ENCODE results near the gene DTNB.
A peak's percentile ranks its signal among the peaks of the same experiment; 100 is the strongest.

DTNB gene

GRCh38 chr2:25523060-25523459, 150.3 kb downstream of the DTNB start:
- H3K4me1 ChIP-seq (ENCODE audit: control insufficient read depth, insufficient read depth, low read length), result no peaks in the 10 kb centered on the region
- H3K27ac ChIP-seq (ENCODE audit: low read depth, low read length), result no peak overlapping the region
- no peaks in the 10 kb centered on the region for H3K27me3 ChIP-seq (ENCODE audit: control insufficient read depth, insufficient read depth, low read length)
- H3K9ac ChIP-seq (ENCODE audit: low read length), result no peak overlapping the region
- H3K4me3 ChIP-seq (ENCODE audit: low read length), result no peak overlapping the region
- no peaks in the 10 kb centered on the region for H3K36me3 ChIP-seq (ENCODE audit: control insufficient read depth, insufficient read depth, low read length)

GRCh38 chr2:25521665-25522387, 151.6 kb downstream of the DTNB start:
- H3K36me3 ChIP-seq (ENCODE audit: control insufficient read depth, insufficient read depth, low read length), result no peaks in the 10 kb centered on the region
- peak overlapping the region; percentile 54 for H3K4me3 ChIP-seq (ENCODE audit: low read length)
- H3K27ac ChIP-seq (ENCODE audit: low read depth, low read length), result no peak overlapping the region
- H3K4me1 ChIP-seq (ENCODE audit: control insufficient read depth, insufficient read depth, low read length), result no peaks in the 10 kb centered on the region
- no peaks in the 10 kb centered on the region for H3K27me3 ChIP-seq (ENCODE audit: control insufficient read depth, insufficient read depth, low read length)
- no peak overlapping the region for H3K9ac ChIP-seq (ENCODE audit: low read length)

- Histone ChIP-seq H3K27me3 (ENCODE audit: control insufficient read depth, insufficient read depth, low read length) (no peaks in the 10 kb centered on the region), H3K4me1 (ENCODE audit: control insufficient read depth, insufficient read depth, low read length) (no peaks in the 10 kb centered on the region), H3K4me3 (ENCODE audit: low read length) (no peak overlapping the region), H3K27ac (ENCODE audit: low read depth, low read length) (no peak overlapping the region), H3K9ac (ENCODE audit: low read length) (no peak overlapping the region), H3K36me3 (ENCODE audit: control insufficient read depth, insufficient read depth, low read length) (no peaks in the 10 kb centered on the region)
Measured at GRCh38 chr2:25521126-25521525, 152.3 kb downstream of the DTNB start.

DNA sequence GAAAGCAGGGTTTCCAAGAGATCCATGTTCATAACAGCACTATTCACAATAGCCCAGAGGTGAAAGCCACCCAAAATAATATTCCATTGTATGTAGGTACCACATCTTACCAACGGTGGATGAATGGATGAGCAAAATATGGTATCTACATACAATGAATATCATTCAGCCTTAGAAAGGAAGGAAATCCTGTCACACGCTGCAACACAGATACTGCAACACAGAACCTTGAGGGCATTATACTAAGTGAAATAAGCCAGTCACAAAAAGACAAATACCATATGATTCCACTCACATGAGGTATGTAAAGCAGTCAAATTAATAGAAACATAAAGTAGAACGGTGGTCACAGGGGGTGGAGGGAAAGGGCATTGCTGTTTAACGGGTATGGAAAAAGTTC, 155.7 kb downstream of the DTNB start:
- H3K27ac ChIP-seq (ENCODE audit: low read depth, low read length), result no peak overlapping the region
- no peak overlapping the region for H3K9ac ChIP-seq (ENCODE audit: low read length)
- H3K36me3 ChIP-seq (ENCODE audit: control insufficient read depth, insufficient read depth, low read length), result no peaks in the 10 kb centered on the region
- no peaks in the 10 kb centered on the region for H3K4me1 ChIP-seq (ENCODE audit: control insufficient read depth, insufficient read depth, low read length)
- no peaks in the 10 kb centered on the region for H3K27me3 ChIP-seq (ENCODE audit: control insufficient read depth, insufficient read depth, low read length)
- H3K4me3 ChIP-seq (ENCODE audit: low read length), result no peak overlapping the region

- H3K27ac ChIP-seq (ENCODE audit: low read depth, low read length), result no peak overlapping the region
- no peak overlapping the region for H3K4me3 ChIP-seq (ENCODE audit: low read length)
- no peaks in the 10 kb centered on the region for H3K36me3 ChIP-seq (ENCODE audit: control insufficient read depth, insufficient read depth, low read length)
- H3K4me1 ChIP-seq (ENCODE audit: control insufficient read depth, insufficient read depth, low read length), result no peaks in the 10 kb centered on the region
- no peaks in the 10 kb centered on the region for H3K27me3 ChIP-seq (ENCODE audit: control insufficient read depth, insufficient read depth, low read length)
- no peak overlapping the region for H3K9ac ChIP-seq (ENCODE audit: low read length)
Measured at GRCh38 chr2:25514043-25514637, 159.2 kb downstream of the DTNB start.

DNA sequence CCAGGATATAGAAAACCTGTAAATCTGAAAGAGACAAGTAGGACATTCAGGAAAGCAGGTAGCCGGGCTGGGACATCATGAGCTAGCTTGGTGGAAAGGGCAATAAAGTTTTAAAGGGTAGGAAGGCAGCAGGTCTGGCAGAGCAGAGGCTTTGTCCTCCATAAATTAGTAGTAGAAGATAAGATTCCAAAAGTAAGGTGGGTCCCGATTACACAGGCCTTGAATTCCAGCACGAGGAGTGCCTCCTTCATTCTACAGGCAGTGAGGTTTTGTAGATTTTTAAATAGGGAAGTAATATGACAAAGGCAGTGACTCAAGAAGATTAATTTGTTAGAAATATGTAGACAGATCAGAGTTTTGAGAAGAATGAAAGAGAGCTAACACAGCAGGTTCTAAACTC, 160.7 kb downstream of the DTNB start:
- no peaks in the 10 kb centered on the region for H3K27me3 ChIP-seq (ENCODE audit: control insufficient read depth, insufficient read depth, low read length)
- H3K27ac ChIP-seq (ENCODE audit: low read depth, low read length), result no peak overlapping the region
- H3K36me3 ChIP-seq (ENCODE audit: control insufficient read depth, insufficient read depth, low read length), result no peaks in the 10 kb centered on the region
- H3K4me1 ChIP-seq (ENCODE audit: control insufficient read depth, insufficient read depth, low read length), result no peaks in the 10 kb centered on the region
- no peak overlapping the region for H3K4me3 ChIP-seq (ENCODE audit: low read length)
- H3K9ac ChIP-seq (ENCODE audit: low read length), result no peak overlapping the region

DNA sequence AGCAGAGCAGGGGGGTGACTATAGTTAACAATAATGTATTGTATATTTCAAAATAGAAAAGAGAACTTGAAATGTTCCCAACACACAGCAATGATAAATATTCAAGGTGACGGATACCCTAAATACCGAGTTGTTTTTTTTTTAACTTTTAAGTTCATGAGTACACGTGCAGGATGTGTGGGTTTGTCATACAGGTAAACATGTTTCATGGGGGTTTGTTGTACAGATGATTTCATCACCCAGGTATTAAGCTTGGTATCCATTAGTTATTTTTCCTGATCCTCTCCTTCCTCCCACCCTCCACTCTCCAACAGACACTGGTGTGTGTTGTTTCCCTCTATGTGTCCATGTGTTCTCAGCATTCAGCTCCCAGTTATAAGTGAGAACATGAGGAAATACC, 167.2 kb downstream of the DTNB start:
- Histone ChIP-seq H3K9ac (ENCODE audit: low read length) (no peak overlapping the region), H3K4me1 (ENCODE audit: control insufficient read depth, insufficient read depth, low read length) (no peaks in the 10 kb centered on the region), H3K36me3 (ENCODE audit: control insufficient read depth, insufficient read depth, low read length) (no peaks in the 10 kb centered on the region), H3K27ac (ENCODE audit: low read depth, low read length) (no peak overlapping the region), H3K27me3 (ENCODE audit: control insufficient read depth, insufficient read depth, low read length) (no peaks in the 10 kb centered on the region), H3K4me3 (ENCODE audit: low read length) (no peak overlapping the region)

- Histone ChIP-seq H3K4me3 (ENCODE audit: low read length) (no peak overlapping the region), H3K36me3 (ENCODE audit: control insufficient read depth, insufficient read depth, low read length) (no peaks in the 10 kb centered on the region), H3K9ac (ENCODE audit: low read length) (no peak overlapping the region), H3K4me1 (ENCODE audit: control insufficient read depth, insufficient read depth, low read length) (no peaks in the 10 kb centered on the region), H3K27ac (ENCODE audit: low read depth, low read length) (no peak overlapping the region), H3K27me3 (ENCODE audit: control insufficient read depth, insufficient read depth, low read length) (no peaks in the 10 kb centered on the region)
Measured at GRCh38 chr2:25505622-25506021, 167.8 kb downstream of the DTNB start.

GRCh38 chr2:25505182-25505581, 168.2 kb downstream of the DTNB start:
- Histone ChIP-seq H3K4me3 (ENCODE audit: low read length) (no peak overlapping the region), H3K36me3 (ENCODE audit: control insufficient read depth, insufficient read depth, low read length) (no peaks in the 10 kb centered on the region), H3K27ac (ENCODE audit: low read depth, low read length) (no peak overlapping the region), H3K9ac (ENCODE audit: low read length) (no peak overlapping the region), H3K27me3 (ENCODE audit: control insufficient read depth, insufficient read depth, low read length) (no peaks in the 10 kb centered on the region), H3K4me1 (ENCODE audit: control insufficient read depth, insufficient read depth, low read length) (no peaks in the 10 kb centered on the region)

DNA sequence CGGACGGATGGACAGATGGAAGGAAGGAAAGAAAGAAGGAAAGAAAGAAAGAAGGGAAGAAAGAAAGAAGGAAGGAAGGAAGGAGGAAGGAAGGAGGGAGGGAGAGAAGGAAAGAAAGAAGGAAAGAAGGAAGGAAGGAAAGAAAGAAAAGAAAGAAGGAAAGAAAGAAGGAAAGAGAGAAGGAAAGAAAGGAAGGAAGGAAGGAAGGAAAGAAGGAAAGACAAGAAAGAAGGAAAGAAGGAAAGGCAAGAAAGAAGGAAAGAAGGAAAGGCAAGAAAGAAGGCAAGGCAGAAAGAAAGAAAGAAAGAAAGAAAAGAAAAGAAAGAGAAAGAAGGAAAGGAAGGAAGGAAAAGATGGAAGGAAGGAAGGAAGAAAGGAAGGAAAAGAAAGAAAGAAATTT, 169.1 kb downstream of the DTNB start:
- H3K36me3 ChIP-seq (ENCODE audit: control insufficient read depth, insufficient read depth, low read length), result no peaks in the 10 kb centered on the region
- H3K27me3 ChIP-seq (ENCODE audit: control insufficient read depth, insufficient read depth, low read length), result no peaks in the 10 kb centered on the region
- no peak overlapping the region for H3K4me3 ChIP-seq (ENCODE audit: low read length)
- no peaks in the 10 kb centered on the region for H3K4me1 ChIP-seq (ENCODE audit: control insufficient read depth, insufficient read depth, low read length)
- no peak overlapping the region for H3K27ac ChIP-seq (ENCODE audit: low read depth, low read length)
- no peak overlapping the region for H3K9ac ChIP-seq (ENCODE audit: low read length)

GRCh38 chr2:25499157-25499556, 174.2 kb downstream of the DTNB start:
- H3K36me3 ChIP-seq (ENCODE audit: control insufficient read depth, insufficient read depth, low read length), result no peaks in the 10 kb centered on the region
- no peak overlapping the region for H3K4me3 ChIP-seq (ENCODE audit: low read length)
- no peak overlapping the region for H3K9ac ChIP-seq (ENCODE audit: low read length)
- no peak overlapping the region for H3K27ac ChIP-seq (ENCODE audit: low read depth, low read length)
- no peaks in the 10 kb centered on the region for H3K4me1 ChIP-seq (ENCODE audit: control insufficient read depth, insufficient read depth, low read length)
- H3K27me3 ChIP-seq (ENCODE audit: control insufficient read depth, insufficient read depth, low read length), result no peaks in the 10 kb centered on the region

- Histone ChIP-seq H3K27me3 (ENCODE audit: control insufficient read depth, insufficient read depth, low read length) (no peaks in the 10 kb centered on the region), H3K27ac (ENCODE audit: low read depth, low read length) (no peak overlapping the region), H3K4me3 (ENCODE audit: low read length) (no peak overlapping the region), H3K9ac (ENCODE audit: low read length) (no peak overlapping the region), H3K36me3 (ENCODE audit: control insufficient read depth, insufficient read depth, low read length) (no peaks in the 10 kb centered on the region), H3K4me1 (ENCODE audit: control insufficient read depth, insufficient read depth, low read length) (no peaks in the 10 kb centered on the region)
Measured at GRCh38 chr2:25497918-25498407, 175.4 kb downstream of the DTNB start.

Data from rectal smooth muscle tissue (tissue), 1 donor.